Measurements from ENCODE around the gene ACSF3. TPM values are rescaled to one million over a fixed set of nuclear protein-coding genes. Genes with fewer than 3 reads are reported as not detected.
A peak's percentile ranks its signal among the peaks of the same experiment; 100 is the strongest.

Gene ACSF3
- total RNA-seq, 1 experiment from 2014 or later, result 74.5 TPM

GRCh38 chr16:89168381-89169189 is 74.9 kb downstream of the ACSF3 start:
- H3K27ac ChIP-seq (ENCODE audit: low read depth, low read length), result peak overlapping the region; percentile 3; the same call in 1 of the 2 replicates
- no peaks in the 10 kb centered on the region for H4K20me1 ChIP-seq (ENCODE audit: insufficient read depth)
- no TSS peak for BruUV-seq (replicated peaks)
- TF ChIP-seq ATF3 (IDR thresholded peaks at IDR 0.05), result no peak
- TF ChIP-seq TCF7L2 (IDR thresholded peaks at IDR 0.05; ENCODE audit: borderline replicate concordance, extremely low read depth, insufficient read depth, insufficient read length), result no peak
- no peak for TF ChIP-seq CEBPB (IDR thresholded peaks at IDR 0.05; ENCODE audit: low read depth)
- TF ChIP-seq EZH2phosphoT487 (IDR thresholded peaks at IDR 0.05; ENCODE audit: borderline replicate concordance), result no peak
- peak in 2 of 3 experiments; percentile 26 to 39; a peak in 1 of 6 replicates for TF ChIP-seq CTCF (IDR thresholded peaks at IDR 0.05 in 2 of 3, conservative IDR thresholded peaks at IDR 0.05 in 1 of 3; ENCODE audit: borderline replicate concordance in 1 of 3, insufficient read depth in 1 of 3, low read depth in 2 of 3, low read length in 2 of 3)
- TF ChIP-seq FOSL1 (IDR thresholded peaks at IDR 0.05; ENCODE audit: low read depth), result no peak
- no peak for TF ChIP-seq ZNF274 (IDR thresholded peaks at IDR 0.05; ENCODE audit: low read depth, low read length)
- H3K9ac ChIP-seq (ENCODE audit: low read length), result no peak overlapping the region
- peaks cover 24 to 40% of the 10 kb centered on the region in 2 experiments for H3K4me1 ChIP-seq (ENCODE audit: control insufficient read depth in 1 of 2, insufficient read depth in 2 of 2, low read length in 2 of 2)
- no peak for ATAC-seq
- no peaks in the 10 kb centered on the region for H3K9me3 ChIP-seq (ENCODE audit: control insufficient read depth in 1 of 2, insufficient read depth in 1 of 2, low read depth in 1 of 2, low read length in 2 of 2)
- ChIA-PET RAD21 (ENCODE audit: low non-redundant PET in 1 of 2, low total read pairs in 2 of 2, uncharacterized antibody in 2 of 2, unreplicated experiment in 2 of 2) (no interaction called here), POLR2A (no interaction called here), CTCF (interaction anchor here (0.6 to 2.1 kb wide), 4 partner anchors 13 to 431 kb away, joined by 3 to 16 read pairs (median 6); partner anchors contain the start of gene APRT)
- intact Hi-C loops (cut with micrococcal nuclease), result loop anchor here (5.0 kb wide), 1 partner anchor 116 kb away; no protein-coding TSS in a partner anchor
- no peaks in the 10 kb centered on the region for H3K79me2 ChIP-seq (ENCODE audit: insufficient read depth, low read length)
- no peak overlapping the region for H3K4me2 ChIP-seq (ENCODE audit: low read length)
- no peak overlapping the region for H3K4me3 ChIP-seq (replicated peaks in 1 of 2; ENCODE audit: low read depth in 1 of 2, low read length in 2 of 2)
- H3K27me3 ChIP-seq (ENCODE audit: insufficient read depth, low read length), result no peaks in the 10 kb centered on the region
- no peak for DNase-seq (ENCODE audit: low read depth, low spot score)
- H3K9me2 ChIP-seq (ENCODE audit: insufficient read depth), result no peaks in the 10 kb centered on the region
- no peaks in the 10 kb centered on the region for H3K36me3 ChIP-seq (ENCODE audit: control insufficient read depth in 1 of 2, insufficient read depth in 2 of 2, low read length in 2 of 2)
- no peak overlapping the region for H2AFZ ChIP-seq (ENCODE audit: low read depth, low read length, poor library complexity, severe bottlenecking)
